Measurements from ENCODE around the gene BBC3.

The BBC3 gene

GRCh38 chr19:47183601-47184000, 47.4 kb downstream of the BBC3 start:
- TF ChIP-seq SIN3A (IDR thresholded peaks at IDR 0.05; ENCODE audit: borderline replicate concordance, insufficient read depth, low read length) (no peak), FOXP2 (optimal IDR thresholded peaks at IDR 0.05; ENCODE audit: borderline replicate concordance, extremely low read depth, extremely low read length, insufficient read depth) (no peak), REST (IDR thresholded peaks at IDR 0.05; ENCODE audit: insufficient read depth in 1 of 2, low read depth in 2 of 2, low read length in 2 of 2) (no peak)

GRCh38 chr19:47179653-47180310, 51.2 kb downstream of the BBC3 start:
- TF ChIP-seq POLR2AphosphoS5 (IDR thresholded peaks at IDR 0.05; ENCODE audit: low read depth, low read length) (no peak), TAF1 (IDR thresholded peaks at IDR 0.05; ENCODE audit: borderline replicate concordance, insufficient read depth, low read length) (no peak), SIN3A (IDR thresholded peaks at IDR 0.05; ENCODE audit: borderline replicate concordance, insufficient read depth, low read length) (no peak), REST (IDR thresholded peaks at IDR 0.05; ENCODE audit: insufficient read depth in 1 of 2, low read depth in 2 of 2, low read length in 2 of 2) (no peak), FOXP2 (optimal IDR thresholded peaks at IDR 0.05; ENCODE audit: borderline replicate concordance, extremely low read depth, extremely low read length, insufficient read depth) (no peak)

GRCh38 chr19:47176627-47177090, 54.3 kb downstream of the BBC3 start:
- no peak for TF ChIP-seq TAF1 (IDR thresholded peaks at IDR 0.05; ENCODE audit: borderline replicate concordance, insufficient read depth, low read length)
- TF ChIP-seq REST (IDR thresholded peaks at IDR 0.05; ENCODE audit: insufficient read depth in 1 of 2, low read depth in 2 of 2, low read length in 2 of 2): no peak
- TF ChIP-seq SIN3A (IDR thresholded peaks at IDR 0.05; ENCODE audit: borderline replicate concordance, insufficient read depth, low read length): no peak
- no peak for TF ChIP-seq POLR2AphosphoS5 (IDR thresholded peaks at IDR 0.05; ENCODE audit: low read depth, low read length)
- TF ChIP-seq FOXP2 (optimal IDR thresholded peaks at IDR 0.05; ENCODE audit: borderline replicate concordance, extremely low read depth, extremely low read length, insufficient read depth): no peak

- TF ChIP-seq POLR2AphosphoS5 (IDR thresholded peaks at IDR 0.05; ENCODE audit: low read depth, low read length): no peak
- TF ChIP-seq TAF1 (IDR thresholded peaks at IDR 0.05; ENCODE audit: borderline replicate concordance, insufficient read depth, low read length): no peak
- no peak for TF ChIP-seq REST (IDR thresholded peaks at IDR 0.05; ENCODE audit: insufficient read depth in 1 of 2, low read depth in 2 of 2, low read length in 2 of 2)
- no peak for TF ChIP-seq SIN3A (IDR thresholded peaks at IDR 0.05; ENCODE audit: borderline replicate concordance, insufficient read depth, low read length)
- TF ChIP-seq FOXP2 (optimal IDR thresholded peaks at IDR 0.05; ENCODE audit: borderline replicate concordance, extremely low read depth, extremely low read length, insufficient read depth): no peak
These were observed 54.9 kb downstream of the BBC3 start for GRCh38 chr19:47176071-47176626.

Measured in PFSK-1 (cell line).